ENCODE measurements around the gene NRP1.

NRP1 gene

GRCh38 chr10:33212061-33212748 is 122.3 kb downstream of the NRP1 start:
- no peak for DNase-seq (ENCODE audit: low read depth in 2 of 2)

GRCh38 chr10:33211106-33211878 is 123.2 kb downstream of the NRP1 start:
- no peak for DNase-seq (ENCODE audit: low read depth in 2 of 2)

GRCh38 chr10:33209802-33210201 is 124.7 kb downstream of the NRP1 start:
- DNase-seq (ENCODE audit: low read depth in 2 of 2): no peak

- DNase-seq (ENCODE audit: low read depth in 2 of 2): no peak
These were observed 126.3 kb downstream of the NRP1 start for GRCh38 chr10:33208166-33208565.

GRCh38 chr10:33204031-33204430 is 130.4 kb downstream of the NRP1 start:
- DNase-seq (ENCODE audit: low read depth in 2 of 2): no peak

GRCh38 chr10:33201971-33202370 is 132.5 kb downstream of the NRP1 start:
- DNase-seq (ENCODE audit: low read depth in 2 of 2): no peak

- DNase-seq (ENCODE audit: low read depth in 2 of 2): no peak
These were observed 133.2 kb downstream of the NRP1 start for GRCh38 chr10:33201056-33201780.

- no peak for DNase-seq (ENCODE audit: low read depth in 2 of 2)
These were observed 134.7 kb downstream of the NRP1 start for GRCh38 chr10:33199731-33200232.

GRCh38 chr10:33198610-33199009 is 135.9 kb downstream of the NRP1 start:
- DNase-seq (ENCODE audit: low read depth in 2 of 2): no peak

GRCh38 chr10:33196710-33197491 is 137.6 kb downstream of the NRP1 start:
- no peak for DNase-seq (ENCODE audit: low read depth in 2 of 2)

GRCh38 chr10:33196377-33196706 is 138.1 kb downstream of the NRP1 start:
- DNase-seq (ENCODE audit: low read depth in 2 of 2): no peak

- DNase-seq (ENCODE audit: low read depth in 2 of 2): no peak
These were observed 138.7 kb downstream of the NRP1 start for GRCh38 chr10:33195608-33196376.

- no peak for DNase-seq (ENCODE audit: low read depth in 2 of 2)
These were observed 140.6 kb downstream of the NRP1 start for GRCh38 chr10:33193701-33194521.

GRCh38 chr10:33193057-33193700 is 141.3 kb downstream of the NRP1 start:
- DNase-seq (ENCODE audit: low read depth in 2 of 2): peak; percentile 48 to 54

GRCh38 chr10:33192190-33192589 is 142.3 kb downstream of the NRP1 start:
- no peak for DNase-seq (ENCODE audit: low read depth in 2 of 2)

GRCh38 chr10:33190406-33190805 is 144.1 kb downstream of the NRP1 start:
- DNase-seq (ENCODE audit: low read depth in 2 of 2): no peak

GRCh38 chr10:33189808-33190207 is 144.7 kb downstream of the NRP1 start:
- DNase-seq (ENCODE audit: low read depth in 2 of 2): no peak

GRCh38 chr10:33189363-33189762 is 145.1 kb downstream of the NRP1 start:
- no peak for DNase-seq (ENCODE audit: low read depth in 2 of 2)

- DNase-seq (ENCODE audit: low read depth in 2 of 2): no peak
These were observed 147.0 kb downstream of the NRP1 start for GRCh38 chr10:33187427-33187999.
